Spinal cord (tissue), 10 donors: Measurements from ENCODE around the gene MCCC2. TPM values are rescaled to one million over a fixed set of nuclear protein-coding genes. Genes with fewer than 3 reads are reported as not detected.
"Not testable (repeated sequence)": the region's sequence is repeated elsewhere in the genome, so short reads cannot be mapped to it uniquely, and the experiment has no call there.

Experiments
- DNase-seq, 6 donors: peaks; one replicate each; pipeline versions ENCODE4 v3.0.0 to v3.0.0-alpha.2; 2013 to 2015; ENCODE audit warnings: low spot score in 6 of 6, low read depth in 4 of 6
- H3K27ac ChIP-seq: one replicate; pipeline ENCODE4 v1.5.1; 2013; ENCODE audit warnings: low read depth, low read length, control low read depth
- H3K27me3 ChIP-seq: one replicate; pipeline ENCODE4 v1.6.1; 2013; ENCODE audit warnings: low read length; ENCODE audit not compliant: control insufficient read depth, insufficient read depth
- H3K36me3 ChIP-seq: one replicate; pipeline ENCODE4 v1.6.1; 2013; ENCODE audit warnings: low read length; ENCODE audit not compliant: control insufficient read depth, insufficient read depth
- H3K4me1 ChIP-seq: one replicate; pipeline ENCODE4 v1.6.1; 2013; ENCODE audit warnings: low read length; ENCODE audit not compliant: control insufficient read depth, insufficient read depth
- H3K4me3 ChIP-seq: one replicate; pipeline ENCODE4 v1.5.1; 2013; ENCODE audit warnings: low read depth, low read length, control low read depth
- H3K9me3 ChIP-seq: one replicate; pipeline ENCODE4 v1.6.1; 2013; ENCODE audit warnings: low read length; ENCODE audit not compliant: control insufficient read depth, insufficient read depth
- WGBS: methylation state at CpG from one replicate; pipeline ENCODE4 v1.1.5; 2013; ENCODE audit warnings: missing lambda C conversion rate; ENCODE audit not compliant: insufficient coverage; 5-methylcytosine and 5-hydroxymethylcytosine counted together
- long read RNA-seq, 4 donors: transcript quantifications; one replicate each; lab custom pipeline, GENCODE V29; 2026
- polyA plus RNA-seq, 2 donors: library from polyadenylated mRNA; unstranded; fragments of 120-200 nt; gene quantifications; one replicate each; pipeline ENCODE4 v1.2.1, GENCODE V29; 2013; ENCODE audit not compliant: insufficient read length in 2 of 2
- total RNA-seq, 2 donors: library from RNA; depleted of rRNA in 1 of 2; stranded (reverse); fragments of 120-200 nt in 1 of 2; fragments of >200 nt in 1 of 2; gene quantifications; one replicate each; pipeline versions ENCODE4 v1.2.3 to v1.2.4, GENCODE V29; 2013 to 2014
- donor health status: healthy.

The MCCC2 gene
- total RNA-seq = 10 to 100 TPM; 35.0 to 41.1 TPM
- 10 to 100 TPM; 43.7 to 44.6 TPM for polyA plus RNA-seq
- long read RNA-seq, donor 1, partial matches to known transcripts = 0 of 4 reads
- long read RNA-seq, donor 1, other reads (novel, unspliced or antisense) = 0 of 4 reads
- long read RNA-seq, donor 2, partial matches to known transcripts = 0 of 1 reads
- long read RNA-seq, donor 2, other reads (novel, unspliced or antisense) = 0 of 1 reads
- long read RNA-seq, donor 3, partial matches to known transcripts = 0 of 2 reads
- long read RNA-seq, donor 3, other reads (novel, unspliced or antisense) = 0 of 2 reads
- long read RNA-seq, donor 4, partial matches to known transcripts = 0 of 2 reads
- long read RNA-seq, donor 4, other reads (novel, unspliced or antisense) = 0 of 2 reads

DNA sequence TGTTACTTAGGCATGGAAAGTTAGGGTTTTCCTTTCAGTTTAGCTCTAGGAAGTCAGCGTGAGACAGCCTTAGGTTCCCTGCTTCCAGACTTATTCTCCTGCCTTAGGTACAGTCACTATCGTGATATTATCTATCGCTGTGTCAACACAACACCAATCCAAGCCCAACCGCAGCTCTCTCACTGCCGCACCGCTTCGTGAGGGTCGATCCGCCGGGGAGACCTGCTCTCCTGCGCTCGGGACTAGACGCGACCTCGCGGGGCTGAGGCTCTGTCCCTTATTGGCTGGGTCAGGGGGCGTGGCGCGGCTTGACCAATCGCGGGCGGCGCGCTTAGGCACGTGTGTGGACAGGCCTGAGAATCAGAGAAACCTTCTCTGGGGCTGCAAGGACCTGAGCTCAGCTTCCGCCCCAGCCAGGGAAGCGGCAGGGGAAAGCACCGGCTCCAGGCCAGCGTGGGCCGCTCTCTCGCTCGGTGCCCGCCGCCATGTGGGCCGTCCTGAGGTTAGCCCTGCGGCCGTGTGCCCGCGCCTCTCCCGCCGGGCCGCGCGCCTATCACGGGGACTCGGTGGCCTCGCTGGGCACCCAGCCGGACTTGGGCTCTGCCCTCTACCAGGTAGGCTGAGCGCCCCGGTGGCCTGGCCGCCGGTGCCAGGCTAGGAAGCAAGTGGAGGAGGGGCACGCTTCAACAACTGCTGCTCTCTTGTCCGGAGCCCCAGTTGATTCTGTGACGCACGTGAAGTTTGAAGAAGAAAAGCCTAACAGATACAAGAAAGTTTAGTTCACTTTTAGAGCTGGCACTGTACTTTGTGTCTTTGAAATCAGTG is at the start of gene MCCC2:
TSS of gene MCCC2 (plus strand) at position 400 of the 825 bp plus-strand sequence. CDS start at position 486, 86 bp downstream.
- WGBS = 0% methylated on average over 56 of the region's 56 CpGs
- Histone ChIP-seq H3K36me3 (no peaks in the 10 kb centered on the region), H3K27me3 (no peaks in the 10 kb centered on the region), H3K4me1 (peaks cover 11% of the 10 kb centered on the region), H3K27ac (peak within 1 kb of the TSS; percentile 78), H3K4me3 (peak within 1 kb of the TSS; percentile 74), H3K9me3 (no peaks in the 10 kb centered on the region)
- peak; percentile 83 to 98 (median 88) for DNase-seq

DNA sequence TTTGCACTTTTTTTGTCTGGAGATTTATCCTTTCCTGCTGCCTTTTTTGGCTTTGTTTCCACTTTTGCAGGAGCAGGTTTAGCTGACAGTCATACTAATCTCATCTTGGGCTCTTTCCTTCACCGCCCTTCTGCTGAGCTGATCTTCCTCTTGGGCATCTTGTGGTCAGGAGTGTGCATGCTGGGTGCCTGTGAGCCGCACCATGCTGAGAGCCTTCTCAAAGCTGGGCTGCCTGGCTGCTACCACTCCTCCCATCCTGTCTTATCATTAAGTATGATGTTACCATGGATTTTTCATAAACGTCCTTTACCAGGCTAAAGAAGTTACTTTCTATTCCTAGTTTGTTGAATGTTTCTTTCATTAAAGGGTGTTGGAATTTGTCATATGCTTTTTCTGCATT is 49.5 kb upstream of the MCCC2 start:
- no CpG with 5 or more reads among the region's 3 CpGs for WGBS
- no peak for DNase-seq
- Histone ChIP-seq H3K27ac (no peak overlapping the region), H3K4me3 (no peak overlapping the region), H3K9me3 (no peaks in the 10 kb centered on the region), H3K36me3 (peaks cover 27% of the 10 kb centered on the region), H3K4me1 (no peaks in the 10 kb centered on the region), H3K27me3 (no peaks in the 10 kb centered on the region)

DNA sequence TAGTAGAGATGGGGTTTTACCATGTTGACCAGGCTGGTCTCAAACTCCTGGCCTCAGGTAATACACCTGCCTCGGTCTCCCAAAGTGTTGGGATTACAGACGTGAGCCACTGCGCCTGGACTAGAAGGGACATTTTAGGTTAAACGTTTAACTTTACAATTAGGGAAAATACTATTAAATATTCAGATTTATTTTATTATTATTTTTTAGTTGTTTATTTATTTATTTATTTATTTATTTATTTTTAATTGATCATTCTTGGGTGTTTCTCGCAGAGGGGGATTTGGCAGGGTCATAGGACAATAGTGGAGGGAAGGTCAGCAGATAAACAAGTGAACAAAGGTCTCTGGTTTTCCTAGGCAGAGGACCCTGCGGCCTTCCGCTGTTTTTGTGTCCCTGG is 36.3 kb upstream of the MCCC2 start:
- H3K4me3 ChIP-seq, DNase-seq, H3K27ac ChIP-seq, H3K4me1 ChIP-seq, H3K27me3 ChIP-seq, H3K9me3 ChIP-seq: not testable (repeated sequence)
- no CpG with 5 or more reads among the region's 7 CpGs for WGBS
- H3K36me3 ChIP-seq = peaks cover 39% of the 10 kb centered on the region

DNA sequence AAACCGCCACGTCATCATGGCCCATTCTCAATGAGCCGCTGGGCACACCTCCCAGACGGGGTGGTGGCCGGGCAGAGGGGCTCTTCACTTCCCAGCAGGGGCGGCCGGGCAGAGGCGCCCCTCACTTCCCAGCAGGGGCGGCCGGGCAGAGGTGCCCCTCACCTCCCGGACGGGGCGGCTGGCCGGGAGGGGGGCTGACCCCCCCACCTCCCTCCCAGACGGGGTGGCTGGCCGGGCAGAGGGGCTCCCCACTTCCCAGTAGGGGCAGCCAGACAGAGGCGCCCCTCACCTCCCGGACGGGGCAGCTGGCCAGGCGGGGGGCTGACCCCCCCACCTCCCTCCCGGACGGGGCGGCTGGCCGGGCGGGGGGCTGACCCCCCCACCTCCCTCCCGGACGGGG is 35.6 kb upstream of the MCCC2 start:
- H3K4me1 ChIP-seq, DNase-seq, H3K27ac ChIP-seq, H3K4me3 ChIP-seq, H3K27me3 ChIP-seq, H3K9me3 ChIP-seq: not testable (repeated sequence)
- peaks cover 34% of the 10 kb centered on the region for H3K36me3 ChIP-seq
- 95% methylated on average over 5 of the region's 27 CpGs for WGBS

- H3K4me1 ChIP-seq, H3K4me3 ChIP-seq, H3K27ac ChIP-seq, H3K9me3 ChIP-seq, DNase-seq, H3K27me3 ChIP-seq: not testable (repeated sequence)
- 95% methylated on average over 29 of the region's 53 CpGs for WGBS
- H3K36me3 ChIP-seq = peaks cover 34% of the 10 kb centered on the region
Measured at GRCh38 chr5:71552026-71552749, 35.0 kb upstream of the MCCC2 start.

- Histone ChIP-seq H3K27me3 (no peaks in the 10 kb centered on the region), H3K4me1 (no peaks in the 10 kb centered on the region), H3K36me3 (peaks cover 31% of the 10 kb centered on the region), H3K4me3 (no peak overlapping the region), H3K27ac (no peak overlapping the region), H3K9me3 (no peaks in the 10 kb centered on the region)
- DNase-seq = no peak
- WGBS = 94% methylated on average over 4 of the region's 4 CpGs
Measured at GRCh38 chr5:71563161-71563560, 24.0 kb upstream of the MCCC2 start.

GRCh38 chr5:71564895-71565294 is 22.2 kb upstream of the MCCC2 start:
- DNase-seq = peak in 2 of 6 donors; percentile 3 to 9
- Histone ChIP-seq H3K27ac (no peak overlapping the region), H3K4me1 (no peaks in the 10 kb centered on the region), H3K9me3 (no peaks in the 10 kb centered on the region), H3K36me3 (peaks cover 26% of the 10 kb centered on the region), H3K4me3 (no peak overlapping the region), H3K27me3 (no peaks in the 10 kb centered on the region)

- Histone ChIP-seq H3K36me3 (peaks cover 7% of the 10 kb centered on the region), H3K27me3 (no peaks in the 10 kb centered on the region), H3K9me3 (no peaks in the 10 kb centered on the region), H3K4me1 (no peaks in the 10 kb centered on the region), H3K4me3 (no peak overlapping the region), H3K27ac (no peak overlapping the region)
- WGBS = 100% methylated on average over 1 of the region's 5 CpGs
- no peak for DNase-seq
Measured at GRCh38 chr5:71569748-71570509, 17.2 kb upstream of the MCCC2 start.

- H3K4me3 ChIP-seq, H3K36me3 ChIP-seq, H3K27me3 ChIP-seq, H3K27ac ChIP-seq, H3K4me1 ChIP-seq, H3K9me3 ChIP-seq, DNase-seq: not testable (repeated sequence)
- WGBS = 93% methylated on average over 2 of the region's 7 CpGs
Measured at GRCh38 chr5:71571811-71572210, 15.3 kb upstream of the MCCC2 start.
